Chondrocyte (in vitro differentiated cells): Measurements from ENCODE around the gene VIM. TPM values are rescaled to one million over a fixed set of nuclear protein-coding genes. Genes with fewer than 3 reads are reported as not detected.

Source experiments
- DNase-seq: peaks from one replicate; pipeline ENCODE4 v3.0.0; 2021; ENCODE audit warnings: mixed read lengths, low spot score
- H3K27ac Mint-ChIP-seq: one replicate; pipeline ENCODE4 v1.8.0; 2021; ENCODE audit warnings: mild to moderate bottlenecking, moderate library complexity, mixed read lengths; ENCODE audit not compliant: unreplicated experiment
- H3K27me3 Mint-ChIP-seq: 2 replicates; pipeline ENCODE4 v1.8.0; 2021; ENCODE audit warnings: low read depth, mixed read lengths
- H3K36me3 Mint-ChIP-seq: 2 replicates; pipeline ENCODE4 v1.8.0; 2021; ENCODE audit warnings: low read depth, mixed read lengths
- H3K4me1 Mint-ChIP-seq: 2 replicates; pipeline ENCODE4 v1.8.0; 2021; ENCODE audit warnings: low read depth, mild to moderate bottlenecking, mixed read lengths
- H3K4me3 Mint-ChIP-seq: one replicate; pipeline ENCODE4 v1.8.0; 2021; ENCODE audit warnings: mild to moderate bottlenecking, moderate library complexity, mixed read lengths; ENCODE audit not compliant: unreplicated experiment
- H3K9me3 Mint-ChIP-seq: 2 replicates; pipeline ENCODE4 v1.8.0; 2021; ENCODE audit warnings: low read depth, mixed read lengths
- total RNA-seq: library from RNA; stranded (reverse); gene quantifications from 3 replicates; pipeline ENCODE4 v1.2.1, GENCODE V29; 2021
- TF ChIP-seq, protein P1 (sequence below): fragments of 200-600 bp; sonication (generic); IDR thresholded peaks from 2 replicates; pipeline ENCODE4 v1.5.0; 2021; ENCODE audit warnings: antibody characterized with exemption, mild to moderate bottlenecking, moderate library complexity

VIM gene
- total RNA-seq, 1 donor from 2014 or later = 4,580 TPM

DNA sequence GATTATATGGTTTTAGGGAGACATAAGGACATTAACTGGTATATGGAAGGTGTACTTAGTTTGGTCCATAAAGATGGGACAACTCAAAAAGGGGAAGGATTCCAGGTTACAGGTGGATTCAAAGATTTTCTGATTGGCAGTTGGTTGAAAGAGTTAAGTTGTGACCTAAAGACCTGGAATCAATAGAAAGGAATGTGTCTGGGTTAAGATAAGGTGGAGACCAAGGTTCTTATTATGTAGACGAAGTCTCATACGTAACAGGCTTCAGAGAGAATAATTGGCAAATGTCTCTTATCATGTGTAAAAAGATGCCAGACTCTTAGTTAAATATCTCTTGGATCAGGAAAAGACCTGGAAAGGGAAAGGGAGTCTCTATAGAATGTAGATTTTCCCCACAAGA lies 25.5 kb upstream of the VIM start:
- TF ChIP-seq, protein P1, sequence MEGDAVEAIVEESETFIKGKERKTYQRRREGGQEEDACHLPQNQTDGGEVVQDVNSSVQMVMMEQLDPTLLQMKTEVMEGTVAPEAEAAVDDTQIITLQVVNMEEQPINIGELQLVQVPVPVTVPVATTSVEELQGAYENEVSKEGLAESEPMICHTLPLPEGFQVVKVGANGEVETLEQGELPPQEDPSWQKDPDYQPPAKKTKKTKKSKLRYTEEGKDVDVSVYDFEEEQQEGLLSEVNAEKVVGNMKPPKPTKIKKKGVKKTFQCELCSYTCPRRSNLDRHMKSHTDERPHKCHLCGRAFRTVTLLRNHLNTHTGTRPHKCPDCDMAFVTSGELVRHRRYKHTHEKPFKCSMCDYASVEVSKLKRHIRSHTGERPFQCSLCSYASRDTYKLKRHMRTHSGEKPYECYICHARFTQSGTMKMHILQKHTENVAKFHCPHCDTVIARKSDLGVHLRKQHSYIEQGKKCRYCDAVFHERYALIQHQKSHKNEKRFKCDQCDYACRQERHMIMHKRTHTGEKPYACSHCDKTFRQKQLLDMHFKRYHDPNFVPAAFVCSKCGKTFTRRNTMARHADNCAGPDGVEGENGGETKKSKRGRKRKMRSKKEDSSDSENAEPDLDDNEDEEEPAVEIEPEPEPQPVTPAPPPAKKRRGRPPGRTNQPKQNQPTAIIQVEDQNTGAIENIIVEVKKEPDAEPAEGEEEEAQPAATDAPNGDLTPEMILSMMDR = no peak
- Mint-ChIP-seq H3K36me3 (no peaks in the 10 kb centered on the region), H3K27me3 (no peaks in the 10 kb centered on the region), H3K27ac (peak overlapping the region; percentile 96), H3K4me3 (no peak overlapping the region), H3K4me1 (peaks cover 49% of the 10 kb centered on the region), H3K9me3 (no peaks in the 10 kb centered on the region)
- no peak for DNase-seq

DNA sequence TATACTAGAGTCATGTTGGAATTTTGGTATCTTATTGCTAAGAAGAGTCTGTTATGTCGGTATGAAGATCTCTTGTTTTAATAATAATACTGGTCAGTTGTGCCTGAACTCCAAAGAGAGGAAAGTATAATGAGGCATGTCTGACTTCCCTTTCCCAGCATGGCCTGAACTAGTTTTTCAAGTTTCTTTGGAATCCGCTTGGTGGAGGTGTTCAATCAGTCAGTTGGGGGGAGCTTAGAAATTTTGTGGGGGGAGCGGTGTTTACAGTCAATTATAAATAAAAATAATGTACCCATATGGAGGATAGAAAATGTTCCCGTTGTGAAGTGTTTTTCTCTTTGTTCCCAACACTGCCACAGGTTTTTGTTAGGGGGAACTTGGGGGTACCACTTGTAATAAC lies 25.0 kb upstream of the VIM start:
- TF ChIP-seq, protein P1 = no peak
- no peak overlapping the region for H3K27ac Mint-ChIP-seq
- H3K4me1 Mint-ChIP-seq = peaks cover 51% of the 10 kb centered on the region
- no peak for DNase-seq
- no peaks in the 10 kb centered on the region for H3K36me3 Mint-ChIP-seq
- no peak overlapping the region for H3K4me3 Mint-ChIP-seq
- no peaks in the 10 kb centered on the region for H3K27me3 Mint-ChIP-seq
- H3K9me3 Mint-ChIP-seq = no peaks in the 10 kb centered on the region

DNA sequence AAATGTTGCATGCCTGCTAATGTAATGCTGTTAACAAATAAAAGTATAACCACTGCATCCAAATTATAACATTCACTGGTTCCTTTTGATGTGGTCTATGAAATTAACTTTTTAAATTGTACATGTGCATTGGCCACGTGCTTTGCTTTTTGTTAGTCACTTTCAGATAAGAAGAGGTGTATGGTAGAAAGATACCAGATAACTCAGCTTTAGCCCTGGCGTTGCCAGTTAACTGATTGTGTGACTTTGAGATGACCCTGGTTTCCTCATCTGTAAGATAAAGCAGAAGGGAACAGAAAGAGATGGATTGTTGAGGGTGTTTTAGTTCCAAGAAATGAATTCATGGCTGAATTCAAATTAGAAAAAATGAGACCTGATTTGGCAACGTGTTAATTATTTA lies 24.6 kb upstream of the VIM start:
- no peak overlapping the region for H3K4me3 Mint-ChIP-seq
- DNase-seq = no peak
- no peak overlapping the region for H3K27ac Mint-ChIP-seq
- H3K27me3 Mint-ChIP-seq = no peaks in the 10 kb centered on the region
- TF ChIP-seq, protein P1 = no peak
- peaks cover 55% of the 10 kb centered on the region for H3K4me1 Mint-ChIP-seq
- H3K9me3 Mint-ChIP-seq = no peaks in the 10 kb centered on the region
- H3K36me3 Mint-ChIP-seq = no peaks in the 10 kb centered on the region

DNA sequence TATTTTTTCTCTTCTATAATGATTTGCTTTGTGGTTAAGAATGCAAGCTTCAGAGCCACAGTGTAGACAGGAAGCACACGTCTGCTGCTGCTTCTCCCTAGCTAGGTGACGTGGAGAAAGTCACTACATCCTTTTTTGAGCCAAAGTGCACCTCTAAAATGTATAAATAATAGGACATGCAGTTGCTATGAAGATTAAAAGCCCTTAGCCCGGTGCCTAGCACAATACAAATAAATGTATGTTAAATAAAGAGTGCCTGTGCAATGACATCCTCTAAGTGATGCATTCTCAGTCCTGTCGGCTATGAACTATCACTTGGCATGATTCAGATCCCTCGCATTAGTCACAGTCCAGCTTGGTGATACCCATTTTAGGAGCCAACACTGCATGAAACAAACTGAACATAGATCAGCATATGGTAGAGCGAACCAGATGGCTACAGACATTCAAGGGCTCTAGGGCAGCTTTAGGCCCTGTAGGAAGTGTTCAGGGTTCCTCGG lies 21.8 kb upstream of the VIM start:
- Mint-ChIP-seq H3K4me3 (no peak overlapping the region), H3K27me3 (no peaks in the 10 kb centered on the region), H3K36me3 (no peaks in the 10 kb centered on the region), H3K9me3 (no peaks in the 10 kb centered on the region), H3K27ac (peak overlapping the region; percentile 92), H3K4me1 (peaks cover 57% of the 10 kb centered on the region)
- TF ChIP-seq, protein P1 = no peak
- DNase-seq = no peak

DNA sequence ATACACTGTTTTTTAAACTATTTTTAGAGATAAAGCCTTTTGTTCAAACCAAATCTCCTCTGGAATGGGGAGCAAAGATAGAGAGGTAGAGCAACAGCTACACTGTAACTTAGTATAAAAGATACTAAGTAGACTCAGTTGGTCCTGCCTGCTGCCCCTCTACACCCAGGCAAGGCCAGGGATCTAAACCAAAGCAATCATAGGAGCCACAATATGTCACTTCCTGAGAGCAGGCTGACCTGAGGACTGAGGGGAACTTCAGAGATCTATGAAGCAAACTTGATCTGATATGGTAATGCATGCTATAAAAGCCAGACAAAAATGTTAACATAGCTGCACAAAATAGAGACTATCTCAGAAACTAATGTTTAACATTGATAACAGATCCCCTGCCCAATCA lies 19.6 kb upstream of the VIM start:
- Mint-ChIP-seq H3K4me3 (no peak overlapping the region), H3K36me3 (no peaks in the 10 kb centered on the region), H3K27ac (peak overlapping the region; percentile 24), H3K27me3 (no peaks in the 10 kb centered on the region), H3K4me1 (peaks cover 67% of the 10 kb centered on the region), H3K9me3 (no peaks in the 10 kb centered on the region)
- no peak for DNase-seq
- TF ChIP-seq, protein P1 = no peak
